ENCODE results near the gene OTUB2.

- TF ChIP-seq, protein P1, sequence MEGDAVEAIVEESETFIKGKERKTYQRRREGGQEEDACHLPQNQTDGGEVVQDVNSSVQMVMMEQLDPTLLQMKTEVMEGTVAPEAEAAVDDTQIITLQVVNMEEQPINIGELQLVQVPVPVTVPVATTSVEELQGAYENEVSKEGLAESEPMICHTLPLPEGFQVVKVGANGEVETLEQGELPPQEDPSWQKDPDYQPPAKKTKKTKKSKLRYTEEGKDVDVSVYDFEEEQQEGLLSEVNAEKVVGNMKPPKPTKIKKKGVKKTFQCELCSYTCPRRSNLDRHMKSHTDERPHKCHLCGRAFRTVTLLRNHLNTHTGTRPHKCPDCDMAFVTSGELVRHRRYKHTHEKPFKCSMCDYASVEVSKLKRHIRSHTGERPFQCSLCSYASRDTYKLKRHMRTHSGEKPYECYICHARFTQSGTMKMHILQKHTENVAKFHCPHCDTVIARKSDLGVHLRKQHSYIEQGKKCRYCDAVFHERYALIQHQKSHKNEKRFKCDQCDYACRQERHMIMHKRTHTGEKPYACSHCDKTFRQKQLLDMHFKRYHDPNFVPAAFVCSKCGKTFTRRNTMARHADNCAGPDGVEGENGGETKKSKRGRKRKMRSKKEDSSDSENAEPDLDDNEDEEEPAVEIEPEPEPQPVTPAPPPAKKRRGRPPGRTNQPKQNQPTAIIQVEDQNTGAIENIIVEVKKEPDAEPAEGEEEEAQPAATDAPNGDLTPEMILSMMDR (IDR thresholded peaks at IDR 0.05), result no peak
- no peak for TF ChIP-seq POLR2A (IDR thresholded peaks at IDR 0.05)
Measured at GRCh38 chr14:94049625-94050023, 23.5 kb downstream of the OTUB2 start.
